WTC11 (cell line): Measurements from ENCODE around the gene DYNC1I2. TPM values are rescaled to one million over a fixed set of nuclear protein-coding genes. Genes with fewer than 3 reads are reported as not detected.
"Not testable (repeated sequence)": the region's sequence is repeated elsewhere in the genome, so short reads cannot be mapped to it uniquely, and the experiment has no call there.

ENCODE experiments used
- ATAC-seq: fragments of 200-7000 bp; cut with Tn5 transposase; 2 replicates; pipeline ENCODE4 v1.10.0; 2021; ENCODE audit warnings: mild to moderate bottlenecking, moderate library complexity
- CTCF ChIA-PET: fragments of 300-600 bp; sonication (Branson Sonifier 250); formaldehyde crosslinking; loops from one replicate; lab custom pipeline; 2021; ENCODE audit warnings: antibody characterized with exemption; lab: Charles Lee
- POLR2A ChIA-PET: fragments of 350-600 bp; sonication (Branson Sonifier 250); formaldehyde crosslinking; loops from one replicate; lab custom pipeline; 2021; ENCODE audit warnings: antibody characterized with exemption; lab: Charles Lee
- DNase-seq: peaks from one replicate; pipeline ENCODE4 v3.0.0; 2021; ENCODE audit warnings: low spot score
- H3K27ac Mint-ChIP-seq: 2 replicates; pipeline ENCODE4 v1.8.0; 2021; ENCODE audit warnings: mixed read lengths
- H3K27me3 Mint-ChIP-seq: 2 replicates; pipeline ENCODE4 v1.8.0; 2021; ENCODE audit warnings: low read depth, mild to moderate bottlenecking, moderate library complexity, mixed read lengths
- H3K36me3 Mint-ChIP-seq: 2 replicates; pipeline ENCODE4 v1.8.0; 2021; ENCODE audit warnings: mixed read lengths
- H3K4me1 Mint-ChIP-seq: 2 replicates; pipeline ENCODE4 v1.8.0; 2022; ENCODE audit warnings: mixed read lengths
- H3K4me3 Mint-ChIP-seq: 2 replicates; pipeline ENCODE4 v1.8.0; 2021; ENCODE audit warnings: mild to moderate bottlenecking, moderate library complexity, mixed read lengths
- H3K9me3 Mint-ChIP-seq: 2 replicates; pipeline ENCODE4 v1.8.0; 2021; ENCODE audit warnings: mixed read lengths
- ATF6 ChIP-seq: sonication (generic); formaldehyde crosslinking; IDR thresholded peaks from 2 replicates; pipeline ENCODE4 v1.8.1; 2023; ENCODE audit warnings: mild to moderate bottlenecking, missing genetic modification reagents
- EMX1 ChIP-seq: fragments of 250-450 bp; sonication (Bioruptor Pico); IDR thresholded peaks from 2 replicates; pipeline ENCODE4 v1.8.0; 2021; ENCODE audit warnings: mild to moderate bottlenecking
- ETV6 ChIP-seq: sonication (generic); formaldehyde crosslinking; IDR thresholded peaks from 2 replicates; pipeline ENCODE4 v1.8.1; 2022; ENCODE audit warnings: mild to moderate bottlenecking, missing genetic modification reagents
- FOXK1 ChIP-seq: sonication (generic); formaldehyde crosslinking; IDR thresholded peaks from 2 replicates; pipeline ENCODE4 v1.8.0; 2022; ENCODE audit warnings: mild to moderate bottlenecking, moderate library complexity, missing genetic modification reagents
- GRHL2 ChIP-seq: fragments of 250-450 bp; sonication (Bioruptor Pico); IDR thresholded peaks from 2 replicates; pipeline ENCODE4 v1.8.0; 2022; ENCODE audit warnings: mild to moderate bottlenecking, moderate library complexity; ENCODE audit not compliant: insufficient replicate concordance, severe bottlenecking
- GTF2I ChIP-seq: fragments of 250-450 bp; sonication (Bioruptor Pico); conservative IDR thresholded peaks from 2 replicates; pipeline ENCODE4 v1.4.0; 2021; ENCODE audit warnings: mild to moderate bottlenecking
- HMGA2 ChIP-seq: fragments of 250-450 bp; sonication (Bioruptor Pico); IDR thresholded peaks from 2 replicates; pipeline ENCODE4 v1.4.0; 2021; ENCODE audit warnings: mild to moderate bottlenecking, moderate library complexity
- IRF2 ChIP-seq: sonication (generic); formaldehyde crosslinking; IDR thresholded peaks from 2 replicates; pipeline ENCODE4 v1.8.0; 2022; ENCODE audit warnings: low read depth, missing genetic modification reagents, borderline replicate concordance
- OVOL2 ChIP-seq: fragments of 250-450 bp; sonication (Bioruptor Pico); IDR thresholded peaks from 2 replicates; pipeline ENCODE4 v1.9.0; 2021; ENCODE audit warnings: mild to moderate bottlenecking, borderline replicate concordance
- SMAD3 ChIP-seq: sonication (generic); formaldehyde crosslinking; IDR thresholded peaks from 2 replicates; pipeline ENCODE4 v1.8.0; 2022; ENCODE audit warnings: missing genetic modification reagents, mild to moderate bottlenecking, borderline replicate concordance
- SP1 ChIP-seq: sonication (generic); formaldehyde crosslinking; conservative IDR thresholded peaks from 2 replicates; pipeline ENCODE4 v1.8.1; 2022; ENCODE audit warnings: missing genetic modification reagents
- TEAD1 ChIP-seq: sonication (generic); formaldehyde crosslinking; IDR thresholded peaks from 2 replicates; pipeline ENCODE4 v1.8.0; 2022; ENCODE audit warnings: mild to moderate bottlenecking, missing genetic modification reagents
- ZNF121 ChIP-seq: sonication (generic); formaldehyde crosslinking; IDR thresholded peaks from 2 replicates; pipeline ENCODE4 v1.8.0; 2023; ENCODE audit warnings: missing genetic modification reagents
- ZNF423 ChIP-seq: fragments of 250-450 bp; sonication (Bioruptor Pico); IDR thresholded peaks from 2 replicates; pipeline ENCODE4 v2.1.2; 2022; ENCODE audit warnings: mild to moderate bottlenecking, moderate library complexity
- total RNA-seq: library from RNA; stranded (reverse); gene quantifications from 3 replicates; pipeline ENCODE4 v1.2.3, GENCODE V29; 2021
- TF ChIP-seq, protein P1 (sequence below): sonication (generic); formaldehyde crosslinking; IDR thresholded peaks from 2 replicates; pipeline ENCODE4 v1.8.0; 2023; ENCODE audit warnings: mild to moderate bottlenecking, missing genetic modification reagents
- TF ChIP-seq, protein P2 (sequence below): sonication (generic); formaldehyde crosslinking; IDR thresholded peaks from 2 replicates; pipeline ENCODE4 v1.8.1; 2023; ENCODE audit warnings: mild to moderate bottlenecking, missing genetic modification reagents, borderline replicate concordance
- TF ChIP-seq, protein P3 (sequence below): fragments of 250-450 bp; sonication (Bioruptor Pico); conservative IDR thresholded peaks from 2 replicates; pipeline ENCODE4 v1.9.0; 2021; ENCODE audit warnings: mild to moderate bottlenecking
- TF ChIP-seq, protein P4 (sequence below): sonication (generic); formaldehyde crosslinking; conservative IDR thresholded peaks from 2 replicates; pipeline ENCODE4 v1.8.1; 2022; ENCODE audit warnings: mild to moderate bottlenecking, missing genetic modification reagents
- TF ChIP-seq, protein P5 (sequence below): fragments of 250-450 bp; sonication (Bioruptor Pico); IDR thresholded peaks from 2 replicates; pipeline ENCODE4 v1.9.0; 2021; ENCODE audit warnings: mild to moderate bottlenecking
- TF ChIP-seq, protein P6 (sequence below): sonication (generic); formaldehyde crosslinking; IDR thresholded peaks from 2 replicates; pipeline ENCODE4 v1.8.1; 2022; ENCODE audit warnings: mild to moderate bottlenecking, moderate library complexity, missing genetic modification reagents

DYNC1I2 gene
- total RNA-seq, 1 experiment from 2014 or later: 73.7 TPM

DNA sequence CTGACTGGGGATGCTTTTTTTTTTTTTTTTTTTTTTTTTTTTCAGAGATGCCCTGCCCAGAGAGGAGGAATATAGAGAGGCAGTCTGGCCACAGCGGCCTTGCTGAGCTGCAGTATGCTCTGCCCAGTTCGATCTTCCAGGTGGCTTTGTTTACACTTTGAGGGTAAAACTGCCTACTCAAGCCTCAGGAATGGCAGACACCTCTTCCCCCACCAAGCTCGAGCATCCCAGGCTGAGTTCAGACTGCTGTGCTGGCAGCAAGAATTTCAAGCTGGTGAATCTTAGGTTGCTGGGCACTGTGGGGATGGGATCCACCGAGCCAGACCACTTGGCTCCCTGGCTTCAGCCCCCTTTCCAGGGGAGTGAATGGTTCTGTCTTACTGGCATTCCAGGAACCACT lies 73.9 kb downstream of the DYNC1I2 start:
- DNase-seq, H3K9me3 Mint-ChIP-seq, H3K4me1 Mint-ChIP-seq, H3K27ac Mint-ChIP-seq, ATAC-seq, H3K27me3 Mint-ChIP-seq, H3K4me3 Mint-ChIP-seq: not testable (repeated sequence)
- peaks cover 31% of the 10 kb centered on the region for H3K36me3 Mint-ChIP-seq
- POLR2A ChIA-PET: interaction anchor here (0.6 to 0.8 kb wide), 2 partner anchors 38 to 201 kb away, joined by 3 to 4 read pairs; no protein-coding TSS in a partner anchor
- CTCF ChIA-PET: interaction anchor here (0.9 kb wide), 1 partner anchor 345 kb away, joined by 3 read pairs; no protein-coding TSS in a partner anchor

GRCh38 chr2:171762879-171763573 lies 75.8 kb downstream of the DYNC1I2 start:
- H3K36me3 Mint-ChIP-seq: peaks cover 30% of the 10 kb centered on the region
- H3K9me3 Mint-ChIP-seq: no peaks in the 10 kb centered on the region
- POLR2A ChIA-PET: no interaction called here
- no peak overlapping the region for H3K4me3 Mint-ChIP-seq
- TF ChIP-seq, protein P1, sequence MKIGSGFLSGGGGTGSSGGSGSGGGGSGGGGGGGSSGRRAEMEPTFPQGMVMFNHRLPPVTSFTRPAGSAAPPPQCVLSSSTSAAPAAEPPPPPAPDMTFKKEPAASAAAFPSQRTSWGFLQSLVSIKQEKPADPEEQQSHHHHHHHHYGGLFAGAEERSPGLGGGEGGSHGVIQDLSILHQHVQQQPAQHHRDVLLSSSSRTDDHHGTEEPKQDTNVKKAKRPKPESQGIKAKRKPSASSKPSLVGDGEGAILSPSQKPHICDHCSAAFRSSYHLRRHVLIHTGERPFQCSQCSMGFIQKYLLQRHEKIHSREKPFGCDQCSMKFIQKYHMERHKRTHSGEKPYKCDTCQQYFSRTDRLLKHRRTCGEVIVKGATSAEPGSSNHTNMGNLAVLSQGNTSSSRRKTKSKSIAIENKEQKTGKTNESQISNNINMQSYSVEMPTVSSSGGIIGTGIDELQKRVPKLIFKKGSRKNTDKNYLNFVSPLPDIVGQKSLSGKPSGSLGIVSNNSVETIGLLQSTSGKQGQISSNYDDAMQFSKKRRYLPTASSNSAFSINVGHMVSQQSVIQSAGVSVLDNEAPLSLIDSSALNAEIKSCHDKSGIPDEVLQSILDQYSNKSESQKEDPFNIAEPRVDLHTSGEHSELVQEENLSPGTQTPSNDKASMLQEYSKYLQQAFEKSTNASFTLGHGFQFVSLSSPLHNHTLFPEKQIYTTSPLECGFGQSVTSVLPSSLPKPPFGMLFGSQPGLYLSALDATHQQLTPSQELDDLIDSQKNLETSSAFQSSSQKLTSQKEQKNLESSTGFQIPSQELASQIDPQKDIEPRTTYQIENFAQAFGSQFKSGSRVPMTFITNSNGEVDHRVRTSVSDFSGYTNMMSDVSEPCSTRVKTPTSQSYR (CRISPR knock-in tag): no peak
- TF ChIP-seq, protein P2, sequence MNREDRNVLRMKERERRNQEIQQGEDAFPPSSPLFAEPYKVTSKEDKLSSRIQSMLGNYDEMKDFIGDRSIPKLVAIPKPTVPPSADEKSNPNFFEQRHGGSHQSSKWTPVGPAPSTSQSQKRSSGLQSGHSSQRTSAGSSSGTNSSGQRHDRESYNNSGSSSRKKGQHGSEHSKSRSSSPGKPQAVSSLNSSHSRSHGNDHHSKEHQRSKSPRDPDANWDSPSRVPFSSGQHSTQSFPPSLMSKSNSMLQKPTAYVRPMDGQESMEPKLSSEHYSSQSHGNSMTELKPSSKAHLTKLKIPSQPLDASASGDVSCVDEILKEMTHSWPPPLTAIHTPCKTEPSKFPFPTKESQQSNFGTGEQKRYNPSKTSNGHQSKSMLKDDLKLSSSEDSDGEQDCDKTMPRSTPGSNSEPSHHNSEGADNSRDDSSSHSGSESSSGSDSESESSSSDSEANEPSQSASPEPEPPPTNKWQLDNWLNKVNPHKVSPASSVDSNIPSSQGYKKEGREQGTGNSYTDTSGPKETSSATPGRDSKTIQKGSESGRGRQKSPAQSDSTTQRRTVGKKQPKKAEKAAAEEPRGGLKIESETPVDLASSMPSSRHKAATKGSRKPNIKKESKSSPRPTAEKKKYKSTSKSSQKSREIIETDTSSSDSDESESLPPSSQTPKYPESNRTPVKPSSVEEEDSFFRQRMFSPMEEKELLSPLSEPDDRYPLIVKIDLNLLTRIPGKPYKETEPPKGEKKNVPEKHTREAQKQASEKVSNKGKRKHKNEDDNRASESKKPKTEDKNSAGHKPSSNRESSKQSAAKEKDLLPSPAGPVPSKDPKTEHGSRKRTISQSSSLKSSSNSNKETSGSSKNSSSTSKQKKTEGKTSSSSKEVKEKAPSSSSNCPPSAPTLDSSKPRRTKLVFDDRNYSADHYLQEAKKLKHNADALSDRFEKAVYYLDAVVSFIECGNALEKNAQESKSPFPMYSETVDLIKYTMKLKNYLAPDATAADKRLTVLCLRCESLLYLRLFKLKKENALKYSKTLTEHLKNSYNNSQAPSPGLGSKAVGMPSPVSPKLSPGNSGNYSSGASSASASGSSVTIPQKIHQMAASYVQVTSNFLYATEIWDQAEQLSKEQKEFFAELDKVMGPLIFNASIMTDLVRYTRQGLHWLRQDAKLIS (CRISPR knock-in tag): no peak
- TF ChIP-seq SP1 (CRISPR knock-in tag): no peak
- TF ChIP-seq, protein P3, sequence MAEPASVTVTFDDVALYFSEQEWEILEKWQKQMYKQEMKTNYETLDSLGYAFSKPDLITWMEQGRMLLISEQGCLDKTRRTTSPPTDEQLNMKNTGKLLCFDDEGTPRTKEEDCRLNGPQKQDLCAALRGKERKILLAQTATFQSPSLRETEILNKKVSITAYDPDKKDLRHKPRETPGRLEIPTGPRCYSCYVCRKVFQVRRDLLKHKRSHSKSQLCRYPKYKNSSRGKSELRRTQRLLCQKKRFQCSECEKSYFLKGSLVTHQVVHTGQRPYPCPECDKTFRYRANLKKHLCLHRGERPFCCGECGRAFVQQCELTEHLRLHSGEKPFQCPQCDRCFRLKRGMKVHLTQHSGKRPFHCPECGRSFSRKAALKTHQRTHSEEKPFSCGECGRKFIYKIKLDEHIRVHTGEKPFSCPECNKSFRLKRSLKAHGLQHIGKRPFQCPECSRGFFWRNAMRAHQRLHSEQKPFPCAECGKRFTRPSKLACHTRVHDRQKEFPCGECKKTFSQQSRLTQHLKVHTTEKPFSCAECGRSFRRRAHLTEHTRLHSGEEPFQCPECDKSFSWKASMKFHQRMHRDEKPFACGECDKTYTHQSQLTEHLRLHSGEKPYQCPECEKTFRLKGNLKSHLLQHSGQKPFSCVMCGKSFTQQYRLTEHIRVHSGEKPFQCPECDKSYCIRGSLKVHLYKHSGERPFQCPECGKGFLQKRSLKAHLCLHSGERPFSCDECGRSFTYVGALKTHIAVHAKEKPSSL: no peak
- no peak for TF ChIP-seq FOXK1 (CRISPR knock-in tag)
- TF ChIP-seq ZNF121 (CRISPR knock-in tag): no peak
- TF ChIP-seq EMX1 (CRISPR knock-in tag): no peak
- no peak for TF ChIP-seq ATF6 (CRISPR knock-in tag)
- no peak for TF ChIP-seq TEAD1 (CRISPR knock-in tag)
- no peak for TF ChIP-seq ETV6
- ATAC-seq (no peak), DNase-seq (no peak)
- no peak overlapping the region; the same call in 1 of the 2 replicates for H3K27ac Mint-ChIP-seq
- CTCF ChIA-PET: no interaction called here
- H3K27me3 Mint-ChIP-seq: no peaks in the 10 kb centered on the region
- H3K4me1 Mint-ChIP-seq: no peaks in the 10 kb centered on the region

GRCh38 chr2:171763602-171764001 lies 76.3 kb downstream of the DYNC1I2 start:
- Mint-ChIP-seq H3K27me3 (no peaks in the 10 kb centered on the region), H3K4me1 (no peaks in the 10 kb centered on the region), H3K9me3 (no peaks in the 10 kb centered on the region), H3K27ac (no peak overlapping the region), H3K36me3 (peaks cover 25% of the 10 kb centered on the region), H3K4me3 (no peak overlapping the region)
- CTCF ChIA-PET: no interaction called here
- ATAC-seq (no peak), DNase-seq (no peak)
- POLR2A ChIA-PET: no interaction called here
- TF ChIP-seq, protein P4, sequence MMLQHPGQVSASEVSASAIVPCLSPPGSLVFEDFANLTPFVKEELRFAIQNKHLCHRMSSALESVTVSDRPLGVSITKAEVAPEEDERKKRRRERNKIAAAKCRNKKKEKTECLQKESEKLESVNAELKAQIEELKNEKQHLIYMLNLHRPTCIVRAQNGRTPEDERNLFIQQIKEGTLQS (CRISPR knock-in tag): no peak
- TF ChIP-seq, protein P5, sequence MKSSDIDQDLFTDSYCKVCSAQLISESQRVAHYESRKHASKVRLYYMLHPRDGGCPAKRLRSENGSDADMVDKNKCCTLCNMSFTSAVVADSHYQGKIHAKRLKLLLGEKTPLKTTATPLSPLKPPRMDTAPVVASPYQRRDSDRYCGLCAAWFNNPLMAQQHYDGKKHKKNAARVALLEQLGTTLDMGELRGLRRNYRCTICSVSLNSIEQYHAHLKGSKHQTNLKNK (CRISPR knock-in tag): no peak
- TF ChIP-seq, protein P6, sequence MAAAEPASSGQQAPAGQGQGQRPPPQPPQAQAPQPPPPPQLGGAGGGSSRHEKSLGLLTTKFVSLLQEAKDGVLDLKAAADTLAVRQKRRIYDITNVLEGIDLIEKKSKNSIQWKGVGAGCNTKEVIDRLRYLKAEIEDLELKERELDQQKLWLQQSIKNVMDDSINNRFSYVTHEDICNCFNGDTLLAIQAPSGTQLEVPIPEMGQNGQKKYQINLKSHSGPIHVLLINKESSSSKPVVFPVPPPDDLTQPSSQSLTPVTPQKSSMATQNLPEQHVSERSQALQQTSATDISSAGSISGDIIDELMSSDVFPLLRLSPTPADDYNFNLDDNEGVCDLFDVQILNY: no peak
- TF ChIP-seq SMAD3 (CRISPR knock-in tag) (no peak), OVOL2 (CRISPR knock-in tag) (no peak), ZNF423 (CRISPR knock-in tag) (no peak), GTF2I (CRISPR knock-in tag) (no peak), GRHL2 (CRISPR knock-in tag) (no peak), IRF2 (CRISPR knock-in tag) (no peak), HMGA2 (CRISPR knock-in tag) (no peak)
